ENCODE measurements around the gene NEGR1. TPM values are rescaled to one million over a fixed set of nuclear protein-coding genes. Genes with fewer than 3 reads are reported as not detected.

The NEGR1 gene
- total RNA-seq, 2 experiments from 2014 or later = not detected

DNA sequence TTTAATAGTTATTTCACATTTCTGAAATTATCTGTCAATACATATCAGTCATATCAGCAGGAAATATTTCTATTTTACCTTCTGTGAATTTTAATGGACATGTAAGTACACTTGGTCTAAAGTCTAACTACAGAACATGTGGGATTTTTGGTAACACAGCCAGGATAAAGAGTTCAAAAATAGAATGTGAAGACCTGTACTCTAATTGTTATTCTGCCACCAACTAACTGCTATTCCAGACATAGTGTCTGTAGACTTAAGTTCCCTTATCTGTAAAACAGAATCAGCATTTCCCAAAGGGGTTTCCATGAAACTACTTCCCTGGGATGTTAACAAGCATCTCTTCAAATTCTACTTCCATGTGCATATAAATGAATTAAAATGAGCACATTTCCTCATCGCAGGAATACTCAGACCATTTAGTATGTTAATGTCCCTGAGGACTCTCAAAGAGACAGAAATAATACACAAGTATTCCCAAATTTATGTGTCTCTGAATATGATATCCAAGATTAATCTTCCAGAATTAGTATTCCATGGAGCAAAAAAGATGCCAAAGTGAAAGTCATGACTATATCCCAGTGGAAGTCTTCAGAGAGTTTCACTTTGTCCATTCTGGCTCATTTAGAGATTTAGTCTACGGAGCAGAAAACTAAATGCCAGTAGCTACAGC, 325.6 kb downstream of the NEGR1 start:
- Mint-ChIP-seq H3K4me1 (no peaks in the 10 kb centered on the region), H3K36me3 (no peaks in the 10 kb centered on the region), H3K9me3 (peaks cover 1% of the 10 kb centered on the region), H3K27me3 (no peaks in the 10 kb centered on the region), H3K4me3 (no peak overlapping the region), H3K27ac (no peak overlapping the region)
- ATAC-seq (ENCODE audit: low read depth) = no peak
- no peak for DNase-seq
- POLR2A ChIA-PET = no interaction called here

DNA sequence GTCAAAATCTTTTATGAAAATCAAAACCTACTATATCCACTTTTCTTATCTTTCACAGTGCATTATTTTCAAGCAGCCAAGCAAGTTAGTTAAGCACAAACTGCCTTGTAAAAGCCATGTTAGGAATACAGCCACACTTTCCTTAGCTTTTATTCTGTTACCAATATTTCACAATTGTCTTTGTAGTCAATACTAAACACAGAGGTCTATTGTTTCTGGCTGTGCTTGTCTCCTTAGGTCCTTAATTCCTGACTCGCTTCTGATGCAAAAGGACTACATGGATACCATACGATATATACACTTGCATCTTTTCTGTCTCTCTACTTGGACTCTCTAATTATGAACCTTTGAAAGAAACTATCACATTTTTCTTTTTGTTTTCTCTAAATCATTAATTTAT, 331.8 kb downstream of the NEGR1 start:
- no peak for DNase-seq
- Mint-ChIP-seq H3K36me3 (no peaks in the 10 kb centered on the region), H3K27ac (no peak overlapping the region), H3K9me3 (no peaks in the 10 kb centered on the region), H3K4me1 (no peaks in the 10 kb centered on the region), H3K27me3 (no peaks in the 10 kb centered on the region), H3K4me3 (no peak overlapping the region)
- no peak for ATAC-seq (ENCODE audit: low read depth)
- POLR2A ChIA-PET = no interaction called here

DNA sequence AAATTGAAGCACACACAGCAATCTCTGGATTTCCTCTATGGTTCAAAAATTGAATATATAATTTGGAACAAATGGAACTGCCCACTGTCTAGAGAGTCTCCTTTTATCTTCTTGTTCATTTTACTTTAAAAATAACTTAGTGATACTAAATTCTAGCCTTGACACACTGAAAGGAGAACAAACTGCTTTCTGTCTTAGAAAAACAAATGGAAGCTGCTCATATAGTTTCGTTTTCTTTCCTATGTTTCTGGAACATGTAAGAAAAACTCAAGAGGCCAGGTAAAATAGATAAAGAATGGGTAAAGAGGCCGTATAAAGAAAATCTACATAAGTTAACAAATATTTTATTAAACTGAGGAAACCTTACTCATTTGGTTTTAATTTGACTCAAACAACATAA, 332.7 kb downstream of the NEGR1 start:
- POLR2A ChIA-PET = no interaction called here
- no peaks in the 10 kb centered on the region for H3K27me3 Mint-ChIP-seq

DNA sequence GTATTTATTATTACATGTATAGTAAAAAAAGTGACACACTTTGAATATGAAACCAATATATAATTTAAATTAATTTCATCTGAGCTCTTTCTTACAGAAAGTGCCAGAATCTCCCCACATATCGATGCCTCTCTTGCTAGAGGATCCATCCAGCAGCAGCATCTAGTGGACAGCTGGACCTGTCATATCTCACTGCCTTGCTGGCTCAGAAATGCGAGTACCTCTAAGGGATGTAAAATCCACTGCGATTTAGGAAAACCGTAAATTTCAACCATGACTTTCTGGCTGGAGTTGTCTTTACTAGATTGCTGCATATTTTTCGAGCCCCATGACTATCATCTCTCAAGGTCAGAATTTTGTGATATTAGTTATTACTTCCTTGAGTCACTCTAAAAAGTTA, 333.8 kb downstream of the NEGR1 start:
- DNase-seq (no peak), ATAC-seq (ENCODE audit: low read depth) (no peak)
- Mint-ChIP-seq H3K9me3 (no peaks in the 10 kb centered on the region), H3K27me3 (no peaks in the 10 kb centered on the region), H3K36me3 (no peaks in the 10 kb centered on the region), H3K4me1 (no peaks in the 10 kb centered on the region), H3K4me3 (no peak overlapping the region), H3K27ac (no peak overlapping the region)
- POLR2A ChIA-PET = no interaction called here

More for the DNA sequence above, 332.7 kb downstream of the NEGR1 start:
- Mint-ChIP-seq H3K4me3 (no peak overlapping the region), H3K9me3 (no peaks in the 10 kb centered on the region), H3K4me1 (no peaks in the 10 kb centered on the region), H3K36me3 (no peaks in the 10 kb centered on the region), H3K27ac (no peak overlapping the region)
- no peak for DNase-seq
- ATAC-seq (ENCODE audit: low read depth) = no peak

DNA sequence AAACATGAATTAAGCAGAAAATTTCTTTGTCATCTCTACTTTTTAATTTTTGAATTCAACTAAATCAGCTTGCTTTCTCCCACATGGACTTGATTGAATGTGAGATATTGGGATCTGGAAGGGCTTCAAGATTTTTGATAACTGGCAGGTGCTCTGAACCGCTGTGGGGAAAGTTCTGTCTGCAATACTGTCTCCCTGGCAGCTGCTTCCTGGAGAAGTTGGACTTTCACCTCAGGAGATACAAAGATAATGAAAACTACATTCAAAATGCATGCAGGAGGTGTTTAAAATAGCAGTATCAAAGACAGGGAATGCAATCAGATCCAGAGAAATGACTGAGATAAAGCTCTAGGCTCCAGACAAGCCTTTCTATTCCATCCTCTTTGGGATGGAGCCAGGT, 338.3 kb downstream of the NEGR1 start:
- Mint-ChIP-seq H3K4me3 (no peak overlapping the region), H3K27ac (no peak overlapping the region), H3K36me3 (no peaks in the 10 kb centered on the region), H3K4me1 (no peaks in the 10 kb centered on the region), H3K27me3 (no peaks in the 10 kb centered on the region), H3K9me3 (no peaks in the 10 kb centered on the region)
- ATAC-seq (ENCODE audit: low read depth) = no peak
- DNase-seq = no peak
- POLR2A ChIA-PET = no interaction called here

DNA sequence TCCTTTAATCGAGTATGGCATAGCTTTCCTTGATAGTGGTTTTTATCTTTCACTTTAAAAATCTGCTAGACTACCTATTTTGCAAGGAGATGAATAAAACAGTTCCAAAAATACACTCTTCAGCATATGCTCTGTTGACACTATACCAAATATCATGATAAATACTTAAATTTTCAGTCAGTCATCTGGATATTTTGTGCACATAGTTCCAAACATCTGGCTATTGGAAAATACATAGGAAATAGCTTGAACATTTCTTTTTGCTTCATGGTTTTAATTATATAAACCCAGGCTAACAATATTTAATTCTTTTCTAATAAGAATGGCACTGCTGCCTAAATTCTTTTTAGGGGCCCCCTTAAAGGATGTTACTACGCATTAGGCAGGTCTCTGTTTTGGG, 342.1 kb downstream of the NEGR1 start:
- no peaks in the 10 kb centered on the region for H3K9me3 Mint-ChIP-seq
- ATAC-seq (ENCODE audit: low read depth) = no peak
- H3K27me3 Mint-ChIP-seq = no peaks in the 10 kb centered on the region
- H3K4me3 Mint-ChIP-seq = no peak overlapping the region
- no peak for DNase-seq
- H3K4me1 Mint-ChIP-seq = no peaks in the 10 kb centered on the region
- POLR2A ChIA-PET = no interaction called here
- no peak overlapping the region for H3K27ac Mint-ChIP-seq
- no peaks in the 10 kb centered on the region for H3K36me3 Mint-ChIP-seq

DNA sequence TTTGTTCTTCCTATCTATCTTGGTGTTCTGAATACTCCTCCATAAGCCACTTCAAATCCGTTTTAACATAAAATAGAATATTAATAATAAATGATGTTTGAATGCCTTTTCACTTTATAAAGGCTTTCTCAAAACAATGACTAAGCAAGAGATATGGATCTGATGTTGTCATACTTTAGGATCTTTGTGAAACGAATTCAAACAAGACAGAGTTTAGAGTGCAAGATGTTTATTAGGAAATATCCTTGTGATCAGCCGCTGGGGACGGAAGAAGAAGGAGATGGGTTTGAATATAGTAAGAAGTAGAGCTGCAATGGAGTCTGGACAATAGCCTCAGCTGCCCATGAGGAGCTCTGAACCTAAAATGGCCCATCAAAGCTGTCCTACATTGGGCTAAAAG, 351.8 kb downstream of the NEGR1 start:
- POLR2A ChIA-PET = no interaction called here
- no peaks in the 10 kb centered on the region for H3K4me1 Mint-ChIP-seq

DNA sequence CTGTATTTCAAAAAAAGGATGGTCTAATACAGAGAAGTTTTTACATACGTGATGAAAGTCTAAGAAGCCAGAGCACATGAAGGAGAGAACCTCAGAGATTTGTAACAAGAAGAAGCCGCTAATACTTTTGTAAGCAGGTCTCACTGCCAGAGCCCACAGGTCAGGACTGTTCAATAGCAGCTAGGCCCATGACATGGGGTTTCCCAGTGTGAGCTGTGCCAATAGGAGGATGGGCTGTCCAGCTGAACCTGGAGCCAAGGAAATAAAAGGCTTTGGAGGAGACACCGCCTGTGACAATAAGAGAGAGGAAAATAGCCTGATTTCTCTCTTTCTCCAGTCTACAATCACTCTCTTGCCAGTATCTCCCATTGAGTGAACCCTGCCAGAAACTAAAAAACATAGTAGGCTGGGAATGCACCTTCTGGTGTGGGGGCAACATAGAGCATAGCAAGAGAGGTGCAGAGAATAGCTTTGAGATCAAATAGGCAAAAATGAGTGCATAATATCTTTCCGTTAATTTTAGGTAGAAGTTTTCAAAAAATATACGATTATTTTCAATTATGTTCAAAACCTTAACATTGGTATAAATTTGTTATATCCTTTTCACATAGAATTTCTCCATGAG, 360.3 kb downstream of the NEGR1 start:
- POLR2A ChIA-PET = no interaction called here
- H3K27me3 Mint-ChIP-seq = peaks cover 2% of the 10 kb centered on the region
- DNase-seq (no peak), ATAC-seq (ENCODE audit: low read depth) (no peak)
- H3K9me3 Mint-ChIP-seq = no peaks in the 10 kb centered on the region
- no peaks in the 10 kb centered on the region for H3K36me3 Mint-ChIP-seq
- H3K4me3 Mint-ChIP-seq = no peak overlapping the region
- H3K4me1 Mint-ChIP-seq = no peaks in the 10 kb centered on the region
- no peak overlapping the region for H3K27ac Mint-ChIP-seq

More for the DNA sequence above, 351.8 kb downstream of the NEGR1 start:
- Mint-ChIP-seq H3K27ac (no peak overlapping the region), H3K4me3 (no peak overlapping the region), H3K9me3 (no peaks in the 10 kb centered on the region), H3K27me3 (no peaks in the 10 kb centered on the region), H3K36me3 (no peaks in the 10 kb centered on the region)
- ATAC-seq (ENCODE audit: low read depth) (no peak), DNase-seq (no peak)

DNA sequence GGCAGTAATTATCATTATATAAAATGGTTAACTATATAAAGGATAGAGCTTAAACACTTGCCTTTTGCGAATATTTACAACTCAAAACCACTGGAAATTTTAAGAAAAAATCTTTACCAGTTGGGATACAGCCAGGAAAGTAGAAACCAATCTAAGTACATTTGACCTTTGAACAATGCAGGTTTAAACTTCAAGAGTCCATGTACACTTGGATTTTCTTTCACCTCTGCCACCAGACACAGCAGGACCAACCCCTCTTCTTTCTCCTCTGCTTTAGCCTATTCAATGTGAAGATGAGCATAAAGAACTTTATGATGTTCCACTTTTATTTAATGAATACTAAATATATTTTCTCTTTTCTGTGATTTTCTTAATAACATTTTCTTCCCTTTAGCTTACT, 361.1 kb downstream of the NEGR1 start:
- ATAC-seq (ENCODE audit: low read depth) (no peak), DNase-seq (no peak)
- no peaks in the 10 kb centered on the region for H3K36me3 Mint-ChIP-seq
- no peaks in the 10 kb centered on the region for H3K9me3 Mint-ChIP-seq
- no peaks in the 10 kb centered on the region for H3K4me1 Mint-ChIP-seq
- H3K27ac Mint-ChIP-seq = no peak overlapping the region
- H3K4me3 Mint-ChIP-seq = no peak overlapping the region
- POLR2A ChIA-PET = no interaction called here
- H3K27me3 Mint-ChIP-seq = peaks cover 2% of the 10 kb centered on the region

DNA sequence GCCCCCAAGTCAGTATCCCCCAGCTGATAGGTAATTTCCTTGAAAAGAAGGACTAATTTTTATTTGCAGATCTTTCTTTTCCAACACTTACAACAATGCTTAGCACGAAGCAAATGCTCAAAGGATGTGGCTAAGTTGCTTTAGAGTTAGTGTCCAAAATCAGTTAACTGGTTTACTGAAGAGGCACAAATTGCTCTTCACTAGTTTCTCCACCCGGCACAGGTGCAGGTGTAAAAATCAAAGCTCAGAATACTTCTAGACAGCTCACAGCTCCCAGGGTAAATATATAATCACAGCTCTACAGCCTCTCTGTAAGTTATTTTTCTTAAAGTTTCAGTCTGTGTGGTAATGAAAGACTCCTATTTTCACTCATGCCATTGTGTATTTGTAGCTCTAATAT, 361.8 kb downstream of the NEGR1 start:
- H3K27ac Mint-ChIP-seq = no peak overlapping the region
- peaks cover 2% of the 10 kb centered on the region for H3K27me3 Mint-ChIP-seq
- no peaks in the 10 kb centered on the region for H3K36me3 Mint-ChIP-seq
- H3K9me3 Mint-ChIP-seq = no peaks in the 10 kb centered on the region
- no peak for ATAC-seq (ENCODE audit: low read depth)
- no peak overlapping the region for H3K4me3 Mint-ChIP-seq
- H3K4me1 Mint-ChIP-seq = no peaks in the 10 kb centered on the region
- DNase-seq = no peak
- POLR2A ChIA-PET = no interaction called here

DNA sequence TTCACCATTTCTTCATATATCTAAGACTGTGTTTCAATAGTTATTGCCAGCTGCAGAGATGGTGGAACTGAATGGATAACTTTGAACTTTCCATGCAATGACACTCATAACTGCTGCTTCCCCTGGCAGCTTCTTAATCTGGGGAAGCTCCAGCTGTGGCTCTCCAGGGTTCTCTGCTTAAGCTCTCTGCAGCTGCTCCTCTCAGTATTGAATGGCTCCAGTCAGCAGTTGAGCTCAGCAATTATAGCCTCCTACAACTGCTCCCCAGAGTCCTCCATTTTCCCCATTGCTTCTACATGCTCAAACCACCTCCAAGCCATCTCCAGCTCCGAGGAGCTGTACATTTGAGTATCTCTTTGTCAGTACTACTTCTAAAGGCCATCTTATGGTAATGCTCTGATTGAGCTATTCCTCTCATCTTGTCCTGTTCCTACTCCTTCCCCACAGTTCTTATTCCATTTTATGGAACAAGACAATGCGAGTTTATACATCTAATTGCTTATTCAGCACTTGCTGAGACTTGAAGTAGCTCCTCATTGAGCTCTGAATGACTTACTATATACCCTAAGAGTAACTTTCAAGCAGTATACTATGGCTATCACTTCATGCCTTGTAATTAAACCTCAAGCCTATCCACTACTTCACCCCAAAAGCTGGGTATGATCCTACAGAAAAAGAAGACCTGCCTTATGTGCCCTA, 362.4 kb downstream of the NEGR1 start:
- POLR2A ChIA-PET = no interaction called here
- Mint-ChIP-seq H3K27ac (no peak overlapping the region), H3K9me3 (no peaks in the 10 kb centered on the region), H3K27me3 (peaks cover 2% of the 10 kb centered on the region), H3K36me3 (no peaks in the 10 kb centered on the region), H3K4me3 (no peak overlapping the region), H3K4me1 (no peaks in the 10 kb centered on the region)
- ATAC-seq (ENCODE audit: low read depth) = no peak
- DNase-seq = no peak

DNA sequence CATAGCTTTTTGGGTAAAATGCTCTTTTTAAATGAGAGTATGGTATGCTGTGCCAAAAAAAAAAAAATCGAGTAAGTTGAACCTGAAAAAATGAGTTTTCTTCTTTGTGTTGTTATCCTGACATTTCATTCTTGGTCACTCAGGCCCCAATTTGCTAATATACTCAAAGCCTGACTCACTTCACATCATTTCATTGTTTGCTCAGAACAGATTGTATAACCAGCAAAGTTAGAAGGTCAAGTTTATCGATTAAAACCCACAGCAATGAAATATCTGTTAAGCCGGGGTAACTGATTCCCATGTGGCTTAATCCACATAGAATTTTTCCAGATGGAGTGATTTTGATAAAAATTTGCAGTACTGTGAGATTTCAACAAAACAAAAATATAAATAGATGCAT, 363.7 kb downstream of the NEGR1 start:
- peaks cover 2% of the 10 kb centered on the region for H3K27me3 Mint-ChIP-seq
- no peaks in the 10 kb centered on the region for H3K4me1 Mint-ChIP-seq
- no peak overlapping the region for H3K27ac Mint-ChIP-seq
- DNase-seq (no peak), ATAC-seq (ENCODE audit: low read depth) (no peak)
- no peaks in the 10 kb centered on the region for H3K36me3 Mint-ChIP-seq
- H3K4me3 Mint-ChIP-seq = no peak overlapping the region
- H3K9me3 Mint-ChIP-seq = no peaks in the 10 kb centered on the region
- POLR2A ChIA-PET = no interaction called here

DNA sequence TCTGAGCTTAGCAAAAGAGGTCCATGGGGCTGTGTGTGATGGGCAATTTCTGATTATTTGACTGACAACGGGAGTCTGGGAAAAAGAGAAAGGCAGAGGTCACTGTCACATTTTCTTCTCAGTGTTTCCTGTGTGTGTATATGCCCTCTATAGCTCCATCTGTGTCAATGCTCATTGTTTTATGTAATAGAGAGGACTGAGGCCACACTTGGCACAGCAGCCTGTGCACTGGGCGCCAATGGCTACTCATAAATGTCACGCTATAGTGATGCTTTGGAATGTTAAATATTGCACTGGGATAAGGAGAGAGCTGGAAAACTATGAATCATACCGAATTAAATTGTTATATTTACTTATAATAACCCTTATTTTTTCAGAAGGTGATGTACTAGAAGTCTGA, 365.4 kb downstream of the NEGR1 start:
- POLR2A ChIA-PET = no interaction called here
- Mint-ChIP-seq H3K4me3 (no peak overlapping the region), H3K36me3 (no peaks in the 10 kb centered on the region), H3K4me1 (no peaks in the 10 kb centered on the region), H3K9me3 (no peaks in the 10 kb centered on the region), H3K27ac (no peak overlapping the region), H3K27me3 (peaks cover 2% of the 10 kb centered on the region)
- no peak for ATAC-seq (ENCODE audit: low read depth)
- DNase-seq = no peak

DNA sequence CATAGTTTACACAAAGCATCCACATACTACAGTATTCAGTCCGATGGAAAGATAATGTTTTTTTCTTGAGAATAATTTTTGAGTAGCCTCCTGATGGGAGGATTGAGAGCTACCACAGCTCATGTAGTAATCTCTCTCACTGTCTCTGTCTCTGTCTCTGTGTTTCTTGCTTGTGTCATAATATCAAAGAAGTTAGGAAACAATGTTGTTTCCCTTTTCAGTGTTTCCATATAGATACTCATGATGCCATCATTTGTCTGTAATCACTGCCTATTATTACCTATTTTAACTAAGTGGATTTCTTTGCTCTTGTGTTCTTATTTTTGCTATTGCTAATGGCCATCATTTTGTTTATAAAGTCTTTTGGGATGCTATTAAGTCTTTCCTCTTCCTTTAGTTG, 367.7 kb downstream of the NEGR1 start:
- ATAC-seq (ENCODE audit: low read depth) (no peak), DNase-seq (no peak)
- H3K36me3 Mint-ChIP-seq = no peaks in the 10 kb centered on the region
- no peaks in the 10 kb centered on the region for H3K9me3 Mint-ChIP-seq
- H3K4me3 Mint-ChIP-seq = no peak overlapping the region
- H3K27me3 Mint-ChIP-seq = no peaks in the 10 kb centered on the region
- no peaks in the 10 kb centered on the region for H3K4me1 Mint-ChIP-seq
- POLR2A ChIA-PET = no interaction called here
- no peak overlapping the region for H3K27ac Mint-ChIP-seq

All from activated naive CD8-positive, alpha-beta T cell treated with anti-CD3 and anti-CD28 coated beads, Interleukin-2, amount 10 ng/mL, durations not matched to agents 7 days and 5 days (primary cell).